Fibroblast of lung (primary cell): ENCODE results near the gene NDUFA12. TPM values are rescaled to one million over a fixed set of nuclear protein-coding genes. Genes with fewer than 3 reads are reported as not detected.

Experiments used
- DNase-seq, 2 donors: peaks; one replicate each; pipeline versions ENCODE4 v3.0.0 to v3.0.0-alpha.2; 2010; ENCODE audit warnings: low read depth in 2 of 2
- H2AFZ ChIP-seq: 2 replicates; pipeline ENCODE4 v1.5.1; 2012; ENCODE audit warnings: low read length, control low read depth, inconsistent platforms
- H3K27ac ChIP-seq: 2 replicates; pipeline ENCODE4 v1.5.1; 2011; ENCODE audit warnings: low read length, control low read depth; ENCODE audit not compliant: insufficient read depth
- H3K27me3 ChIP-seq: 2 replicates; pipeline ENCODE4 v1.5.1; 2011; ENCODE audit warnings: mild to moderate bottlenecking, low read length; ENCODE audit not compliant: control insufficient read depth, insufficient read depth
- H3K36me3 ChIP-seq: 2 replicates; pipeline ENCODE4 v1.5.1; 2011; ENCODE audit warnings: low read length; ENCODE audit not compliant: control insufficient read depth, insufficient read depth
- H3K4me1 ChIP-seq: 2 replicates; pipeline ENCODE4 v1.5.1; 2011; ENCODE audit warnings: low read length; ENCODE audit not compliant: control insufficient read depth, insufficient read depth; ENCODE audit errors: extremely low read depth
- H3K4me2 ChIP-seq: 2 replicates; pipeline ENCODE4 v1.5.1; 2011; ENCODE audit warnings: low read length, control low read depth; ENCODE audit not compliant: insufficient read depth; ENCODE audit errors: extremely low read depth
- H3K4me3 ChIP-seq, 4 experiments: fragments of 200-600 bp in 1 of 4; sonication (generic) in 1 of 4; replicated peaks in 1 of 4; 2 replicates each; pipeline ENCODE4 v1.5.1; 2011 to 2016; ENCODE audit warnings: low read length in 4 of 4, low read depth in 3 of 4, mild to moderate bottlenecking in 3 of 4, control low read depth in 2 of 4, inconsistent platforms in 1 of 4, mixed read lengths in 1 of 4; ENCODE audit not compliant: insufficient read depth in 1 of 4; ENCODE audit errors: control extremely low read depth in 1 of 4
- H3K79me2 ChIP-seq: 2 replicates; pipeline ENCODE4 v1.5.1; 2012; ENCODE audit warnings: mild to moderate bottlenecking, low read length, inconsistent platforms; ENCODE audit not compliant: control insufficient read depth, insufficient read depth
- H3K9ac ChIP-seq: 2 replicates; pipeline ENCODE4 v1.5.1; 2011; ENCODE audit warnings: mild to moderate bottlenecking, low read length, control low read depth; ENCODE audit not compliant: insufficient read depth
- H3K9me3 ChIP-seq: 2 replicates; pipeline ENCODE4 v1.5.1; 2012; ENCODE audit warnings: low read depth, low read length; ENCODE audit not compliant: control insufficient read depth, insufficient read depth
- H4K20me1 ChIP-seq: 2 replicates; pipeline ENCODE4 v1.5.1; 2011; ENCODE audit warnings: low read length; ENCODE audit not compliant: control insufficient read depth, insufficient read depth; ENCODE audit errors: extremely low read depth
- CTCF ChIP-seq, 2 donors: IDR thresholded peaks in 1 of 2; conservative IDR thresholded peaks in 1 of 2; 1 replicate in 1 of 2; 2 replicates in 1 of 2; pipeline ENCODE4 v1.5.1; 2011 to 2012; ENCODE audit warnings: low read length in 2 of 2, control low read depth in 1 of 2, inconsistent platforms in 1 of 2, low read depth in 1 of 2, mild to moderate bottlenecking in 1 of 2
- EZH2 ChIP-seq: IDR thresholded peaks from 2 replicates; pipeline ENCODE4 v1.5.1; 2012; ENCODE audit warnings: low read length, control low read depth, mild to moderate bottlenecking; ENCODE audit errors: missing control alignments
- polyA plus RNA-seq, 2 donors: library from polyadenylated mRNA; depleted of rRNA in 1 of 2; stranded (reverse) in 1 of 2; unstranded in 1 of 2; fragments of >200 nt; gene quantifications; 2 replicates each; pipeline ENCODE4 v1.2.1, GENCODE V29; 2011 to 2012; ENCODE audit warnings: missing spikeins in 1 of 2
- total RNA-seq: library from RNA; depleted of rRNA; stranded (reverse); fragments of >200 nt; gene quantifications from 2 replicates; pipeline ENCODE4 v1.2.1, GENCODE V29; 2014

Gene NDUFA12
- total and polyA plus RNA-seq, 2 donors (not counting 1 experiment from before 2014, with no cell fraction given): 102 to 210 TPM

GRCh38 chr12:94969424-94969823, 34.1 kb downstream of the NDUFA12 start:
- Histone ChIP-seq H3K27me3 (no peaks in the 10 kb centered on the region), H3K4me3 (no peak overlapping the region), H3K27ac (no peak overlapping the region), H3K9ac (no peak overlapping the region), H2AFZ (no peak overlapping the region), H3K4me1 (no peaks in the 10 kb centered on the region), H3K4me2 (no peak overlapping the region), H3K36me3 (no peaks in the 10 kb centered on the region), H3K9me3 (no peaks in the 10 kb centered on the region), H3K79me2 (no peaks in the 10 kb centered on the region), H4K20me1 (no peaks in the 10 kb centered on the region)
- TF ChIP-seq EZH2: no peak
- TF ChIP-seq CTCF (conservative IDR thresholded peaks at IDR 0.05 in 1 of 2, IDR thresholded peaks at IDR 0.05 in 1 of 2; ENCODE audit: low read depth in 1 of 2, low read length in 2 of 2): no peak
- DNase-seq: no peak

- no peak overlapping the region for H3K27ac ChIP-seq
- H3K4me2 ChIP-seq: no peak overlapping the region
- H3K79me2 ChIP-seq: no peaks in the 10 kb centered on the region
- TF ChIP-seq CTCF (conservative IDR thresholded peaks at IDR 0.05 in 1 of 2, IDR thresholded peaks at IDR 0.05 in 1 of 2; ENCODE audit: low read depth in 1 of 2, low read length in 2 of 2): no peak
- no peak for TF ChIP-seq EZH2
- no peaks in the 10 kb centered on the region for H3K36me3 ChIP-seq
- no peaks in the 10 kb centered on the region for H4K20me1 ChIP-seq
- no peak overlapping the region for H3K9ac ChIP-seq
- H3K4me1 ChIP-seq: no peaks in the 10 kb centered on the region
- H3K9me3 ChIP-seq: no peaks in the 10 kb centered on the region
- no peak overlapping the region for H3K4me3 ChIP-seq
- no peak for DNase-seq
- no peak overlapping the region for H2AFZ ChIP-seq
- no peaks in the 10 kb centered on the region for H3K27me3 ChIP-seq
Observed at GRCh38 chr12:94965982-94966630, 37.4 kb downstream of the NDUFA12 start.

GRCh38 chr12:94963649-94964048, 39.8 kb downstream of the NDUFA12 start:
- no peak for TF ChIP-seq CTCF (conservative IDR thresholded peaks at IDR 0.05 in 1 of 2, IDR thresholded peaks at IDR 0.05 in 1 of 2; ENCODE audit: low read depth in 1 of 2, low read length in 2 of 2)
- TF ChIP-seq EZH2: no peak
- no peak overlapping the region for H3K4me2 ChIP-seq
- no peak for DNase-seq
- H3K36me3 ChIP-seq: no peaks in the 10 kb centered on the region
- H3K27ac ChIP-seq: no peak overlapping the region
- H3K79me2 ChIP-seq: no peaks in the 10 kb centered on the region
- no peak overlapping the region for H2AFZ ChIP-seq
- H3K27me3 ChIP-seq: no peaks in the 10 kb centered on the region
- H3K9me3 ChIP-seq: no peaks in the 10 kb centered on the region
- no peak overlapping the region for H3K4me3 ChIP-seq
- no peak overlapping the region for H3K9ac ChIP-seq
- H3K4me1 ChIP-seq: no peaks in the 10 kb centered on the region
- H4K20me1 ChIP-seq: no peaks in the 10 kb centered on the region
